Measurements from ENCODE around the gene TARS3.

DNA sequence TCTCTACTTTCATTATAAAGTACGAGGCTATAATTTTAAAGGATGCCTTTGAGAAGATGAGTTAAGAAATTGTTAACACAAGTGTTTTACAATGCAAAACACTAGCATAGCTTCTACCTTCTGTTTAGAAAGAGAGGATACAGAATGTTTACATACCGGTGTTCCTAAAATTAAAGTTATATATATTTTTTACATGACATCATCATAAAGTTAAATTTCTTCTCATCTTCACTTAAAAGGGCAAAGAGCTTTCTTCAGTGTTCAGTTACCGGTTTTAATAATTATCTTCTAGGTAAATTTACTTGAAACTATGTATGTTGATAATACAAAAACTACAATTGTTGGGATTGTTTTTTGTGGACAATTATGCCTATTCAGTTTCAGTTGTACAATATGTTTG, 39.4 kb downstream of the TARS3 start:
- TF ChIP-seq, protein P1, sequence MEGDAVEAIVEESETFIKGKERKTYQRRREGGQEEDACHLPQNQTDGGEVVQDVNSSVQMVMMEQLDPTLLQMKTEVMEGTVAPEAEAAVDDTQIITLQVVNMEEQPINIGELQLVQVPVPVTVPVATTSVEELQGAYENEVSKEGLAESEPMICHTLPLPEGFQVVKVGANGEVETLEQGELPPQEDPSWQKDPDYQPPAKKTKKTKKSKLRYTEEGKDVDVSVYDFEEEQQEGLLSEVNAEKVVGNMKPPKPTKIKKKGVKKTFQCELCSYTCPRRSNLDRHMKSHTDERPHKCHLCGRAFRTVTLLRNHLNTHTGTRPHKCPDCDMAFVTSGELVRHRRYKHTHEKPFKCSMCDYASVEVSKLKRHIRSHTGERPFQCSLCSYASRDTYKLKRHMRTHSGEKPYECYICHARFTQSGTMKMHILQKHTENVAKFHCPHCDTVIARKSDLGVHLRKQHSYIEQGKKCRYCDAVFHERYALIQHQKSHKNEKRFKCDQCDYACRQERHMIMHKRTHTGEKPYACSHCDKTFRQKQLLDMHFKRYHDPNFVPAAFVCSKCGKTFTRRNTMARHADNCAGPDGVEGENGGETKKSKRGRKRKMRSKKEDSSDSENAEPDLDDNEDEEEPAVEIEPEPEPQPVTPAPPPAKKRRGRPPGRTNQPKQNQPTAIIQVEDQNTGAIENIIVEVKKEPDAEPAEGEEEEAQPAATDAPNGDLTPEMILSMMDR (IDR thresholded peaks at IDR 0.05; ENCODE audit: borderline replicate concordance, extremely low read depth, low read length, poor library complexity, severe bottlenecking) = no peak
- TF ChIP-seq EZH2 (IDR thresholded peaks at IDR 0.05; ENCODE audit: borderline replicate concordance, low read depth, low read length, severe bottlenecking) = no peak

Data from DND-41 (cell line).